Measurements from ENCODE around the gene ATP8A2.
"Not testable (repeated sequence)": the region's sequence is repeated elsewhere in the genome, so short reads cannot be mapped to it uniquely, and the experiment has no call there.

ATP8A2 gene

GRCh38 chr13:25954080-25954479 is 582.3 kb downstream of the ATP8A2 start:
- DNase-seq (ENCODE audit: low read depth, low spot score), result not testable (repeated sequence)

GRCh38 chr13:25954943-25955342 is 583.2 kb downstream of the ATP8A2 start:
- not testable (repeated sequence) for DNase-seq (ENCODE audit: low read depth, low spot score)

GRCh38 chr13:25958986-25959385 is 587.2 kb downstream of the ATP8A2 start:
- DNase-seq (ENCODE audit: low read depth, low spot score), result no peak

GRCh38 chr13:25961294-25961693 is 589.5 kb downstream of the ATP8A2 start:
- no peak for DNase-seq (ENCODE audit: low read depth, low spot score)

GRCh38 chr13:25963674-25964073 is 591.9 kb downstream of the ATP8A2 start:
- DNase-seq (ENCODE audit: low read depth, low spot score), result no peak

GRCh38 chr13:25965596-25965995 is 593.8 kb downstream of the ATP8A2 start:
- no peak for DNase-seq (ENCODE audit: low read depth, low spot score)

- no peak for DNase-seq (ENCODE audit: low read depth, low spot score)
These were observed 594.3 kb downstream of the ATP8A2 start for GRCh38 chr13:25966086-25966485.

GRCh38 chr13:25967144-25967543 is 595.4 kb downstream of the ATP8A2 start:
- no peak for DNase-seq (ENCODE audit: low read depth, low spot score)

GRCh38 chr13:25971047-25971446 is 599.3 kb downstream of the ATP8A2 start:
- DNase-seq (ENCODE audit: low read depth, low spot score), result no peak

- DNase-seq (ENCODE audit: low read depth, low spot score), result no peak
These were observed 599.8 kb downstream of the ATP8A2 start for GRCh38 chr13:25971459-25972145.

- no peak for DNase-seq (ENCODE audit: low read depth, low spot score)
These were observed 601.3 kb downstream of the ATP8A2 start for GRCh38 chr13:25973085-25973484.

- no peak for DNase-seq (ENCODE audit: low read depth, low spot score)
These were observed 601.8 kb downstream of the ATP8A2 start for GRCh38 chr13:25973576-25973975.

- no peak for DNase-seq (ENCODE audit: low read depth, low spot score)
These were observed 605.4 kb downstream of the ATP8A2 start for GRCh38 chr13:25977216-25977615.

GRCh38 chr13:25977671-25978070 is 605.9 kb downstream of the ATP8A2 start:
- no peak for DNase-seq (ENCODE audit: low read depth, low spot score)

- no peak for DNase-seq (ENCODE audit: low read depth, low spot score)
These were observed 607.2 kb downstream of the ATP8A2 start for GRCh38 chr13:25978961-25979360.

GRCh38 chr13:25979371-25979770 is 607.6 kb downstream of the ATP8A2 start:
- no peak for DNase-seq (ENCODE audit: low read depth, low spot score)

- no peak for DNase-seq (ENCODE audit: low read depth, low spot score)
These were observed 608.5 kb downstream of the ATP8A2 start for GRCh38 chr13:25980255-25980654.

GRCh38 chr13:25981060-25981459 is 609.3 kb downstream of the ATP8A2 start:
- DNase-seq (ENCODE audit: low read depth, low spot score), result no peak

- no peak for DNase-seq (ENCODE audit: low read depth, low spot score)
These were observed 611.1 kb downstream of the ATP8A2 start for GRCh38 chr13:25982907-25983306.

GRCh38 chr13:25987987-25988386 is 616.2 kb downstream of the ATP8A2 start:
- no peak for DNase-seq (ENCODE audit: low read depth, low spot score)

- DNase-seq (ENCODE audit: low read depth, low spot score), result no peak
These were observed 616.9 kb downstream of the ATP8A2 start for GRCh38 chr13:25988661-25989060.

GRCh38 chr13:25990801-25991200 is 619.0 kb downstream of the ATP8A2 start:
- DNase-seq (ENCODE audit: low read depth, low spot score), result no peak

GRCh38 chr13:25992076-25992475 is 620.3 kb downstream of the ATP8A2 start:
- no peak for DNase-seq (ENCODE audit: low read depth, low spot score)
